ENCODE data around the gene NLRP4.
"Not testable (repeated sequence)": the region's sequence is repeated elsewhere in the genome, so short reads cannot be mapped to it uniquely, and the experiment has no call there.

Gene NLRP4

DNA sequence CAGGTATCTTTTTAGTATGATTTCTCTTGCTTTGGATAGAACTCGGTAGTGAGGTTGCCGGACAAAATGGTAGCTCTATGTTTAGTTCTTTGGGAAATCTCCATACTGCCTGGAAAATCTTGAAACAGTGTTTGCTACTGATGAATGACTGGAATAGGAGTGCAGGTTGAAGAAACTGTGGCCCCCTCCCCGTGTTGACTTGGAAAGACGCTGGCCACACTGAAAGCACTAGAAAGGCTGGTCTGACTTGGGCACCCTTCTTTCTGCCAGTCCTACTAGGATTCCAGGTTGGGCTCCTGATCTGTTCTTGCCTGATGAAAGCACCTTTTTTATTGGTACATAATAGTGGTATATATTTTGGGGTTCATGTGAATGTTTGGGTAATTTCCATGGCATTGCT lies 46.3 kb downstream of the NLRP4 start:
- DNase-seq, result no peak

DNA sequence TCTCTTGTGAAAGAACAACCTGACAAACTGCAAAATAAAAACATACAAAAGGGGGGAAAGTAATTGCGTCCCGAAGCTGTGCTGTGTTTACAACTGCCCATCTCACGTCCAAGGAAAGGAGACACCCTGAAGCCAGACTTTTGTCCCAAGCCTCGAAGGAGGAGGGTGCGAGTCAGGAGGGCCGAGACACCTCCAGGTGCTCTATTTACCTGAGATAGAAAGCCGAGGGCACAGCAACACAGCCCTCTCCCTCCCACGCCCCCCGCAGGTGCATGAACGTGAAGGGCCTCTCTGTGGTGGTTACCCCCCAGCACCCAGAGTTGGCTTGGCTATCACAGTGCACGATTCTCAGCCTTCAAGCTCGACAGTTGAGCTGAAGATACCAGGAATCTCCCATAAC lies 62.6 kb downstream of the NLRP4 start:
- DNase-seq, result no peak

DNA sequence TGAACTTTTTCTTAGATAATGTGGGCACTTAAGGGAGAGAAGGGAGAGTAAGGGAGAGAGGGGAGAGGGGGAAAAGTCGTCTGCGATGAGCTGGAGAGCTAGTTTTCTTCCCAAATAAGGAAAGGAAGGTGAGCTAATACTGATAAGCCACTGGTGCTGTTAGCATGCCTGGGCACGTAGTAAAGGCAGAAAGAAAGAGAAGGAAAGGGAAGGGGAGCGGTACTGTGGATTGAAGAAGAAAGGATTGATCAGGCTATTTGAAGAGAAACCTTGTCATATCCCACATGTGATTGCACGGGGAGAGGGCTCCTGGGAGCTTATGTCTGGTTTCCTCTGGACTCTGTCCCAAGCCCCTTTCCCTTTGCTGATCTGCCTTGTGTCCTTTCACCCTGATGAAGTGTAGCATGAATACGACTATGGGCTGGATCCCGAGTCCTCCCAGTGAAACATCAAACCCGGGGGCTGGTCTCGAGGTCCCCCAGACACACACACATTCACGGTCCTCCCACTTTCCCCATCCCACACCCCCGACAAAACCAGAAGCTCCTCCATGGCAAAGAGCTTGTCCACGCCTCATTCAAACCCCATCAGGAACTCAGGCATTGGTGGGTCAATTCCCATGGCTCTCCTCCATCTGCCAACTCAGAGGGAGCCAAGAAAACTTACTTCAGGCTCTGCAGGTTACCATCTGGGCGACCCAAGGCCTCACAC lies 65.2 kb downstream of the NLRP4 start:
- no peak for DNase-seq

DNA sequence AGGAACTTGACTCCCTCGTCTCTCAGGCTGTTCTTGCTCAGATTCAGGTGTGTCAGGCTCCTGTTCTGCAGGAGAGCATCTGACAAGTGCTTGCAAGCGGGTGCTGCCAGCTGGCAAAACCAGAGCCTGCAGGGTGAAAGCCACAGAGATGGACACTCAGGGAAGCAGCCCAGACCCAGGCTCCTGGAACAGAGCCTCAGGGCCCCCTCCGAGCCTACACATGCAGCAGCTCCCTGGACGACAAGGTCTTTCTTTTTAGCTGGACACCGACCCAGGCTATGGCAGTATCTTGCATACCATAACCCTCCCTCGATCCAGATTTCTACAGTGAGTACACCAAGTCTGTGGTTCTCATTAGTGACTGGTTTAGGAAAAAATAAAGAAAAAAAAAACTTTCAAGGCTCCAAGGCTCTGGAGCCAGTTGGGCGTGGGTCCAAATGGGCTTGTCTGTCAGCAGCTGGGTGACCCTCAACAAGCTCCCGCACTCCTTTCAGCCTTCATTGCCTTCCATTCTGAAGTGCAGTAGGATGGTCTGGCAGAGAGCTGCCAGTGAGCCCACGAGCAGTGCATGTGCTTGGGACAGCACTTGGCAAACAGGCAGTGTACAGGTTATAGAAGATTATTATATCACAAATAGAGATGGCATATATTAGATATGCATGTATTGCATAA lies 65.9 kb downstream of the NLRP4 start:
- no peak for DNase-seq

DNA sequence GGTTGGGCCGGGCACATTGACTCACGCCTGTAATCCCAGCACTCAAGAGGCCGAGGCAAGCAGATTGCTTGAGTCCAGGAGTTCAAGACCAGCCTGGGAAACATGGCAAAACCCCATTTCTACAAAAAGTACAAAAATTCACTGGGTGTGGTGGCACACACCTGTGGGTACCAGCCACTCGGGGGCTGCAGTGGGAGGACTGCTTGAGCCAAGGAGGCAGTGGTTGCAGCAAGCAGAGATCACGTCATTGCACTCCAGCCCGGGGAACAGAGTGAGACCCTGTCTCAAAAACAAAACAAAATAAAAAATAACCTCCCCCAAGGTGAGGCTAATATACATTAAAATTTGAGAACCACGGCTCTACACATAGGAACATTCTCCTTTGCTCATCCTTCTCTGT lies 70.9 kb downstream of the NLRP4 start:
- DNase-seq, result no peak

DNA sequence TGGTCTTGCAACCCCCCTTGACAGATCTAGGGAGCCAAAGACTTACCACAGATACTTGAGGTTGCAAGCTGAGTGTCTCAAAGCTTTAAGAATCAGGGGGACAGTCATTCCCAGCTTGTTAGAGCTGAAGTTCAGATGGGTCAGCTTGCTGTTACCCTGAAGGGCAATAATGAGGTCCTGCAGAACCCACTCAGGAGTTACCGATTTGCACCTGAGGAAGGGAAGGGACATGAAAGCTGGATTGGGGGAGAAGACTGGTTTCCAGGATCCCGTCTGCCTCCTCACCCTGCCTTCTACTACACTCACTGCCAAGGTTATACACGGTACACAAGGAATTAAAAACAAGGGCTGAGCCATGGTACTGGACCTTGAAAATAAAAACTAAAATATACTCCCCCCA lies 71.4 kb downstream of the NLRP4 start:
- no peak for DNase-seq

DNA sequence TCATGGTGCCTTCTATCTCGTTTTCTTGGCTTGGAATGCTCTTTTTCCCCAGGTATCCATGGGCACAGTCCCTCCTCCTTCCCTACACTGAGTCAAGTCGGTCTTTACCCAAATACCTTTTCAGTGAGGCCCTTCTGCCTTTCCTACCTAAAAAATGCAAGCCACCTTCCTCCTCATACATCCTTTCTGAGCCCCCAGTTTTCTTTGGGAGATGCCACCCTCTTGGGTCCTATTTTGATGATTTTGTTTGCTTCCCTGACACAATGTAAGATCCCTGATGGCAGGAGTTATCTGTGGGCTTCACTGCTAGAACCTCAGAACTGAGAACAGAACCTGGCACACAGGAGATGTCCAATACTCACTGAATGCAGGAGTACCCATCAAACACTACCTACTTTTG lies 73.5 kb downstream of the NLRP4 start:
- no peak for DNase-seq

DNA sequence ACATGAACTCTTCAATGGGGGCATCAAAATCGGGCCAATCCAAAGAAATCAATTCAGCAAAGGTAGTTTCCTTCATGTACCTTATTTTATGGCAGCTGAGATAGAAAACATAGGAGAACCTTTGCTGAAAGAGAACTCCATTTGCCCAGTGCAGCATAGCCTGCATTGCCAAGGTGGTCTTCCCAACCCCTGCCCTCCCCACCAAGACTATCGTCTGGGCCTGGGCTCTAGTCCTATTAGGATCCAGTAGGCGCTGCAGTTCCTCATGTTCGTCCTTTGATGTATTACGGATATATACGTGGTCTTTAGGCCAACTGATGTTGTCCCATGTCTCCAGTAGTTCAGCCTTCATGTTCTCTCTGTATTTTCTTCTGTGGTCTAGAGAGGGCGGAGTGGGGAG lies 76.6 kb downstream of the NLRP4 start:
- DNase-seq, result no peak

DNA sequence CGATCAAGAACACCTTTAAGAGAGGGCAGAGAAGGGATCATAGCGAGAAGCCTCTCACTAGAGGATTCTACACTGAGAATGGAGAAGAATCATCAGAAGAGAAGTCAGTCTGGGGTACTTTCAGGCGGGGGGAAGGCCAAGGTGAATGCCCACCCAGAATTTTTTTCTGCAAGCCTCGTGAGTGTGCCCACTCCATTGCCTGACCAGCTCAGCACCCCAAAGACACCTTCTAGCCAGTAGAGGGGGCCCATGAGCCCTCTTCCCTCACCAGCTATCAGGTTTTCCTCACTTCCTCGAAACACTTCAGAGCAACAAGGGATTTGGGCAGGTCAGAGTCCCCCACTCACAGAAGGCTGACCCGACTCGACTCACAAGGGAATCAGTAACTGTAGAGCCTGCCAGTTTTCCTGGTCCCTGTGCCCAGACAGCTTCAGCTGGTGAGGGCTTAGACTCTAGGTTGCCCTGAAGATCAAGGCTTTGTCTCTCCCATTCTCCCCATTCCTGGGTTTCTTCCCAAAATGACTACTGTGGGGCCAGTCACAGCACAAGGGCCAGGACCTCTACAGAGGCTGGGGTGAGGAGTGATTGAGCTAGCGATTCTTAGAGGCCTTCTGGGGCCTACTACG lies 77.4 kb downstream of the NLRP4 start:
- DNase-seq, result no peak

DNA sequence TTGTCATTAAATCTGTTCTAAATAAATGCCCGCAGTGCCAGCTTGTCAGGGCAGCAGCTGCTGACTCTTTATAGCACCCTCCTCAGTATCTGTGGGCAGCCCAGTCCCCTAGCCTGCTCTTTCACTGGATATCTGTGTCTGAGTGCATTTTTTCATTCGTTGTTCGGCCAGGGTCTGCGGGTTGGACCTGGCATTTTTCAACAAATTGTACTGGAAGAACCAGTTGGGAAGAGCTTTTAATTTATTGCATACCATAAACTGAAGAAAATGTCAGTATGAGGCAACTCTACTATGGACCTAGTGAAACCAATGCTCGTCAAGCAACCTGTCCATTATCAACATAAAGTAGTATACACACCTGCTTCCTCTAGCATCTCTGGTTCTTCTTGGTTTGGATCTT lies 87.2 kb downstream of the NLRP4 start:
- no peak for DNase-seq

DNA sequence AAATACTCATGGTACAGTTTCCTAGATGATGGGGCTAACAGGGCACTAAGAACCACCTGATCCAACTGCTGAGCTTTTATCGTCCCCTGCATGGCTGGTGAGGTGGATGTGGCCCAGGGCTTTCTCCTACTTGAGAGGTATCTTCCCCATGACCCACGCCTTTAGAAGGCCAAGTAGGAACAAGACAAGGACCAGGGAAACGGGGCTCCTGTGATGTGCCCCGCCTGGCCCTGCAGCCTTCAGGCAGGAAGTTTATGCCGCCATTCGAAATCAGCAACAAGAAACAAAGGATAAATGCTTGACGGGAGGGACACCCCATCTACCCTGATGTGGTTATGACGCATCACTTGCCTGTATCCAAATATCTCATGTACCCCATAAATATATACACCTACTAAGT lies 91.7 kb downstream of the NLRP4 start:
- DNase-seq, result no peak

DNA sequence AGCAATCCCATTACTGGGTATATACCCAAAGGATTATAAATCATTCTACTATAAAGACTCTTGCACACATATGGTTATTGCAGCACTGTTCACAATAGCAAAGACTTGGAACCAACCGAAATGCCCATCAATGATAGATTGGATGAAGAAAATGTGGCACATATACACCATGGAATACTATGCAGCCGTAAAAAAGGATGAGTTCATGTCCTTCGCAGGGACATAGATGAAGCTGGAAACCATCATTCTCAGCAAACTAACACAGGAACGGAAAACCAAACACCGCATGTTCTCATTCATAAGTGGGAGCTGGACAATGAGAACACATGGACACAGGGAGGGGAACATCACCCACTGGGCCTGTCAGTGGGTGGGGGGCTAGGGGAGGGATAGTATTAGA lies 92.9 kb downstream of the NLRP4 start:
- DNase-seq, result not testable (repeated sequence)

DNA sequence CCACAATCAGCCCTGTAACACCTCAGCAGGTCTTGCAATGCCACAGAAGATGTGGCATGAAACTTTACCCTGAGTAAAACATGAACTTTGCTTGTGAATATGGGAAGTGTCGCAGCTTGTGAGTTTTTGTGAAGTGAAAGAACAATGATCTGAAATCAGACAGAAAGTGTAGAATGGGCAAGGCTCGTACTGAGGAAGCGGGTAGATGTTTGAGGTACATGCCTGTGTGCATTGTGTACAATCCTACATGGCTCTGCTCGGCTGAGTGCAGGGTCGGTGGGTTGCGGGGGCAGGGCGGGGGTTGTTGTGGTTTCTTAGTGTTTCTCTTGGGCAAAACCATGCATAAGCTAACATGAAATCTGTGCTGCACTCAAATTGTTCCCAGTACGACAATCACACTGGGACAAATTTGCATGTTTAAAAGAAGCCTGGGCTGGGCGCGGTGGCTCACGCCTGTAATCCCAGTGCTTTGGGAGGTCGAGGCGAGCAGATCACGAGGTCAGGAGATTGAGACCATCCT lies 94.7 kb downstream of the NLRP4 start:
- DNase-seq, result no peak

Data from NCI-H2081 treated with DMSO at 0.1 percent for 48 hours (cell line).